HepG2 (cell line): ENCODE results near the gene KTI12. TPM values are rescaled to one million over a fixed set of nuclear protein-coding genes. Genes with fewer than 3 reads are reported as not detected.
A peak's percentile ranks its signal among the peaks of the same experiment; 100 is the strongest.

Experiments used
- ARNTL ChIP-seq: sonication (generic); formaldehyde crosslinking; IDR thresholded peaks from 2 replicates; pipeline ENCODE4 v1.4.0; 2020; ENCODE audit warnings: mild to moderate bottlenecking, missing genetic modification reagents
- ATF7 ChIP-seq, 2 experiments: fragments of 450-650 bp in 1 of 2; sonication (generic) in 1 of 2; formaldehyde crosslinking in 1 of 2; IDR thresholded peaks; 2 replicates each; pipeline versions ENCODE4 v1.4.0 to v1.6.1; 2016 to 2020; ENCODE audit warnings: antibody characterized with exemption in 1 of 2, mild to moderate bottlenecking in 1 of 2, missing genetic modification reagents in 1 of 2
- CBFB ChIP-seq: sonication (generic); formaldehyde crosslinking; IDR thresholded peaks from 2 replicates; pipeline ENCODE4 v1.4.0; 2020; ENCODE audit warnings: missing genetic modification reagents
- FLYWCH1 ChIP-seq: sonication (generic); formaldehyde crosslinking; IDR thresholded peaks from 2 replicates; pipeline ENCODE4 v1.8.1; 2023; ENCODE audit warnings: mild to moderate bottlenecking, missing genetic modification reagents
- JUN ChIP-seq: sonication (generic); formaldehyde crosslinking; IDR thresholded peaks from 2 replicates; pipeline ENCODE4 v1.4.0; 2020; ENCODE audit warnings: mild to moderate bottlenecking, missing genetic modification reagents
- JUND ChIP-seq: sonication (generic); formaldehyde crosslinking; IDR thresholded peaks from 2 replicates; pipeline ENCODE4 v1.8.0; 2022; ENCODE audit warnings: mild to moderate bottlenecking, missing genetic modification reagents
- MED8 ChIP-seq: sonication (generic); formaldehyde crosslinking; IDR thresholded peaks from 2 replicates; pipeline ENCODE4 v1.8.1; 2023; ENCODE audit warnings: mild to moderate bottlenecking, missing genetic modification reagents; ENCODE audit not compliant: insufficient replicate concordance
- MLLT10 ChIP-seq: sonication (generic); formaldehyde crosslinking; IDR thresholded peaks from 2 replicates; pipeline ENCODE4 v1.4.0; 2020; ENCODE audit warnings: missing genetic modification reagents
- MXI1 ChIP-seq: IDR thresholded peaks from 3 replicates; pipeline ENCODE4 v1.6.1; 2012; ENCODE audit warnings: low read depth, low read length, inconsistent platforms, borderline replicate concordance
- POLR2A ChIP-seq, 2 experiments: IDR thresholded peaks; 2 replicates each; pipeline ENCODE4 v1.6.1; 2011; ENCODE audit warnings: low read depth in 2 of 2, low read length in 2 of 2, mild to moderate bottlenecking in 1 of 2, moderate library complexity in 1 of 2; ENCODE audit not compliant: insufficient read depth in 1 of 2
- SALL2 ChIP-seq: sonication (generic); formaldehyde crosslinking; IDR thresholded peaks from 2 replicates; pipeline ENCODE4 v1.8.1; 2023; ENCODE audit warnings: mild to moderate bottlenecking, missing genetic modification reagents, inconsistent platforms
- THYN1 ChIP-seq: sonication (generic); formaldehyde crosslinking; IDR thresholded peaks from 2 replicates; pipeline ENCODE4 v1.8.1; 2023; ENCODE audit warnings: low read depth, mild to moderate bottlenecking, moderate library complexity, missing genetic modification reagents, borderline replicate concordance
- YEATS4 ChIP-seq: sonication (generic); formaldehyde crosslinking; IDR thresholded peaks from 2 replicates; pipeline ENCODE4 v1.4.0; 2020; ENCODE audit warnings: missing genetic modification reagents, borderline replicate concordance
- ZBTB8A ChIP-seq: sonication (generic); formaldehyde crosslinking; IDR thresholded peaks from 2 replicates; pipeline ENCODE4 v1.4.0; 2020; ENCODE audit warnings: mild to moderate bottlenecking, low read depth, missing genetic modification reagents, borderline replicate concordance
- ZNF230 ChIP-seq: sonication (generic); formaldehyde crosslinking; IDR thresholded peaks from 2 replicates; pipeline ENCODE4 v1.4.0; 2020; ENCODE audit warnings: mild to moderate bottlenecking, missing genetic modification reagents
- ZNF543 ChIP-seq: sonication (generic); formaldehyde crosslinking; IDR thresholded peaks from 2 replicates; pipeline ENCODE4 v1.4.0; 2020; ENCODE audit warnings: mild to moderate bottlenecking, missing genetic modification reagents
- ZNF550 ChIP-seq: sonication (generic); formaldehyde crosslinking; IDR thresholded peaks from 2 replicates; pipeline ENCODE4 v1.4.0; 2020; ENCODE audit warnings: mild to moderate bottlenecking, missing genetic modification reagents, borderline replicate concordance
- ZNF558 ChIP-seq: sonication (generic); formaldehyde crosslinking; IDR thresholded peaks from 2 replicates; pipeline ENCODE4 v1.9.0; 2022; ENCODE audit warnings: mild to moderate bottlenecking, missing genetic modification reagents, borderline replicate concordance
- ZNF644 ChIP-seq: IDR thresholded peaks from 2 replicates; pipeline ENCODE4 v1.6.1; 2016; ENCODE audit warnings: low read depth
- ZNF775 ChIP-seq: sonication (generic); formaldehyde crosslinking; IDR thresholded peaks from 2 replicates; pipeline ENCODE4 v1.4.0; 2020; ENCODE audit warnings: missing genetic modification reagents, mild to moderate bottlenecking, moderate library complexity, borderline replicate concordance
- polyA plus RNA-seq, 8 experiments: library from polyadenylated mRNA; depleted of rRNA in 3 of 8; stranded (reverse) in 7 of 8; unstranded in 1 of 8; fragments of >200 nt; fragmentation: Illumina TruSeq in 4 of 8; extraction: Trizol in 4 of 8; gene quantifications; 2 replicates each; pipeline versions ENCODE4 v1.2.1 to v1.2.3, GENCODE V29; 2011 to 2016; ENCODE audit warnings: low read depth in 4 of 8, missing spikeins in 1 of 8, mixed read lengths in 1 of 8; ENCODE audit not compliant: insufficient read depth in 1 of 8
- total RNA-seq, 5 experiments: library from RNA; depleted of rRNA; stranded (reverse); fragments of >200 nt; fragmentation: Illumina TruSeq; extraction: Trizol; gene quantifications; 2 replicates each; pipeline ENCODE4 v1.2.3, GENCODE V29; 2016; ENCODE audit warnings: low read depth in 1 of 5
- TF ChIP-seq, protein P1 (sequence below): sonication (generic); formaldehyde crosslinking; IDR thresholded peaks from 2 replicates; pipeline ENCODE4 v1.4.0; 2020; ENCODE audit warnings: mild to moderate bottlenecking, missing genetic modification reagents, borderline replicate concordance
- TF ChIP-seq, protein P2 (sequence below), 2 experiments: sonication (generic) in 1 of 2; formaldehyde crosslinking in 1 of 2; IDR thresholded peaks; 2 replicates each; pipeline versions ENCODE4 v1.5.1 to v1.6.1; 2011 to 2020; ENCODE audit warnings: borderline replicate concordance in 1 of 2, low read depth in 1 of 2, low read length in 1 of 2, mild to moderate bottlenecking in 1 of 2, missing genetic modification reagents in 1 of 2, moderate library complexity in 1 of 2
- TF ChIP-seq, protein P3 (sequence below): IDR thresholded peaks from 2 replicates; pipeline ENCODE4 v1.6.1; 2016; ENCODE audit warnings: low read depth, borderline replicate concordance
- TF ChIP-seq, protein P4 (sequence below): sonication (generic); formaldehyde crosslinking; IDR thresholded peaks from 2 replicates; pipeline ENCODE4 v1.4.0; 2020; ENCODE audit warnings: mild to moderate bottlenecking, low read depth, missing genetic modification reagents

Gene KTI12
- total and polyA plus RNA-seq, 2 of the 13 experiments (the other 11 are each of a cell fraction or from before 2014, with no cell fraction given): 7.4 to 10.2 TPM

DNA sequence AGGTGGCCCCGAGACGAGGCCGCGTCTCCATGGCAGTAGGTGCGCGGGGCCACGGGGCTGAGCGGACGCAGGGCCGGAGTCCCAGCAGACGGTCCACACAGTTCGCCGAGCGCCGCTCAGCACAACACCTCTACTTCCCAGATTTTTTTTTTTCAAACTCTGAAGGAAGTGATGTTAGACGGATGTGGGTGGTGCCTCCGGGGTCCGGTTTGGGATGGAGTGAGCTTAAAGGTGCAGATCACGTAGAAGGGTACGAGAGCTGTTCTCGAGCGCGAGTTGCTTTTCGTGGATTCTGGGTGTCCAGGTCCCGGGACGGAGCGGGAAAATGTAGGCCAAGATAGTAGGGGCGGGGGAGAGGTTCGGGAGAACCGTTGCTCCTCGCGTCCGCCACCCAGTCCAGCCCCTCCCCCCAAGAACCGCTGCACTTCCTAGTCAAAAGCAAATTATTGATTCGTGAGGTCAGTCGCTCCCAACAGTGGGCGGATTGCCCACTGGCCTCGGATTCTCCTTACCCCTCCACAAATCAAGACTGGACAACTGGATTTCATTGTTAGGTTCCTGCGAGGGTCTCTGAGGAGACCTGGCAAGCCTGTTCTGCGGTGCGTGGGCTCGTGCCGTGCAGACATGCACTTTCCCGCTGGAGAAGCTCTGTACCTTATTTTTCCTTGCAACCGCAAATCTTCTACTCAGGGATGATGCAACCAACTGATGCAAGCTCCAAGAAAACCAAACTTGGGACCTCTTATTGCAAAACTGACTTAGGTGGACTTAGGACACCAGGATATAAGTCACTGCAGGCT lies 21.7 kb upstream of the KTI12 start, which contains the start of gene TXNDC12 (continued):
- TF ChIP-seq, protein P1, sequence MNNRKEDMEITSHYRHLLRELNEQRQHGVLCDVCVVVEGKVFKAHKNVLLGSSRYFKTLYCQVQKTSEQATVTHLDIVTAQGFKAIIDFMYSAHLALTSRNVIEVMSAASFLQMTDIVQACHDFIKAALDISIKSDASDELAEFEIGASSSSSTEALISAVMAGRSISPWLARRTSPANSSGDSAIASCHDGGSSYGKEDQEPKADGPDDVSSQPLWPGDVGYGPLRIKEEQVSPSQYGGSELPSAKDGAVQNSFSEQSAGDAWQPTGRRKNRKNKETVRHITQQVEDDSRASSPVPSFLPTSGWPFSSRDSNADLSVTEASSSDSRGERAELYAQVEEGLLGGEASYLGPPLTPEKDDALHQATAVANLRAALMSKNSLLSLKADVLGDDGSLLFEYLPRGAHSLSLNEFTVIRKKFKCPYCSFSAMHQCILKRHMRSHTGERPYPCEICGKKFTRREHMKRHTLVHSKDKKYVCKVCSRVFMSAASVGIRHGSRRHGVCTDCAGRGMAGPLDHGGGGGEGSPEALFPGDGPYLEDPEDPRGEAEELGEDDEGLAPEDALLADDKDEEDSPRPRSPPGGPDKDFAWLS (CRISPR knock-in tag): no peak
- TF ChIP-seq SALL2 (CRISPR knock-in tag) (peak; percentile 78; the same call in 1 of the 2 replicates), ZNF550 (CRISPR knock-in tag) (no peak), ZBTB8A (CRISPR knock-in tag) (no peak; the same call in 1 of the 2 replicates), MLLT10 (CRISPR knock-in tag) (no peak), ZNF230 (CRISPR knock-in tag) (peak; percentile 94; the same call in 1 of the 2 replicates), ZNF775 (CRISPR knock-in tag) (peak; percentile 13; the same call in 1 of the 2 replicates), ATF7 (IDR thresholded peaks at IDR 0.05) (peak; percentile 14; the same call in 1 of the 2 replicates), ATF7 (CRISPR knock-in tag; IDR thresholded peaks at IDR 0.05) (no peak; the same call in none of the 2 replicates), JUN (CRISPR knock-in tag) (peak; percentile 20; the same call in 1 of the 2 replicates), MED8 (peak; percentile 72), THYN1 (no peak), JUND (CRISPR knock-in tag) (0 out of 2 replicates have a peak, but pooled peaks have one; percentile 30), FLYWCH1 (CRISPR knock-in tag) (0 out of 2 replicates have a peak, but pooled peaks have one; percentile 22), POLR2A (IDR thresholded peaks at IDR 0.05; ENCODE audit: insufficient read depth in 1 of 2, low read depth in 2 of 2, low read length in 2 of 2) (peak; percentile 84 to 88), CBFB (peak; percentile 68; the same call in 1 of the 2 replicates), ZNF543 (0 out of 2 replicates have a peak, but pooled peaks have one; percentile 45), ZNF644 (CRISPR knock-in tag) (no peak), MXI1 (peak; percentile 76; the same call in 1 of the 3 replicates), ZNF558 (CRISPR knock-in tag) (no peak), ARNTL (CRISPR knock-in tag) (no peak; the same call in 1 of the 2 replicates), YEATS4 (peak; percentile 81; the same call in 1 of the 2 replicates)
- TF ChIP-seq, protein P2, sequence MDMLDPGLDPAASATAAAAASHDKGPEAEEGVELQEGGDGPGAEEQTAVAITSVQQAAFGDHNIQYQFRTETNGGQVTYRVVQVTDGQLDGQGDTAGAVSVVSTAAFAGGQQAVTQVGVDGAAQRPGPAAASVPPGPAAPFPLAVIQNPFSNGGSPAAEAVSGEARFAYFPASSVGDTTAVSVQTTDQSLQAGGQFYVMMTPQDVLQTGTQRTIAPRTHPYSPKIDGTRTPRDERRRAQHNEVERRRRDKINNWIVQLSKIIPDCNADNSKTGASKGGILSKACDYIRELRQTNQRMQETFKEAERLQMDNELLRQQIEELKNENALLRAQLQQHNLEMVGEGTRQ (IDR thresholded peaks at IDR 0.05; ENCODE audit: low read depth, low read length): no peak
- TF ChIP-seq, protein P2 (CRISPR knock-in tag; IDR thresholded peaks at IDR 0.05; ENCODE audit: borderline replicate concordance): no peak
- TF ChIP-seq, protein P3, sequence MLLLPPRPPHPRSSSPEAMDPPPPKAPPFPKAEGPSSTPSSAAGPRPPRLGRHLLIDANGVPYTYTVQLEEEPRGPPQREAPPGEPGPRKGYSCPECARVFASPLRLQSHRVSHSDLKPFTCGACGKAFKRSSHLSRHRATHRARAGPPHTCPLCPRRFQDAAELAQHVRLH (CRISPR knock-in tag): 0 out of 2 replicates have a peak, but pooled peaks have one; percentile 55
- TF ChIP-seq, protein P4, sequence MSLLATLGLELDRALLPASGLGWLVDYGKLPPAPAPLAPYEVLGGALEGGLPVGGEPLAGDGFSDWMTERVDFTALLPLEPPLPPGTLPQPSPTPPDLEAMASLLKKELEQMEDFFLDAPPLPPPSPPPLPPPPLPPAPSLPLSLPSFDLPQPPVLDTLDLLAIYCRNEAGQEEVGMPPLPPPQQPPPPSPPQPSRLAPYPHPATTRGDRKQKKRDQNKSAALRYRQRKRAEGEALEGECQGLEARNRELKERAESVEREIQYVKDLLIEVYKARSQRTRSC (CRISPR knock-in tag): peak; percentile 9; the same call in 1 of the 2 replicates
